ENCODE data around the gene DEF6.
A peak's percentile ranks its signal among the peaks of the same experiment; 100 is the strongest.
"Not testable (repeated sequence)": the region's sequence is repeated elsewhere in the genome, so short reads cannot be mapped to it uniquely, and the experiment has no call there.

DEF6 gene

GRCh38 chr6:35295036-35295435, 2.6 kb upstream of the DEF6 start:
- H3K4me3 Mint-ChIP-seq: no peak overlapping the region
- H3K4me1 Mint-ChIP-seq (ENCODE audit: low read depth): peaks cover 21% of the 10 kb centered on the region
- peaks cover 4% of the 10 kb centered on the region for H3K36me3 Mint-ChIP-seq
- no peaks in the 10 kb centered on the region for H3K9me3 Mint-ChIP-seq (ENCODE audit: low read depth)
- H3K27me3 Mint-ChIP-seq: no peaks in the 10 kb centered on the region
- no peak overlapping the region for H3K27ac Mint-ChIP-seq

- peaks cover 4% of the 10 kb centered on the region for H3K36me3 Mint-ChIP-seq
- H3K4me3 Mint-ChIP-seq: no peak overlapping the region
- peaks cover 27% of the 10 kb centered on the region for H3K4me1 Mint-ChIP-seq (ENCODE audit: low read depth)
- no peak overlapping the region for H3K27ac Mint-ChIP-seq
- H3K27me3 Mint-ChIP-seq: no peaks in the 10 kb centered on the region
- no peaks in the 10 kb centered on the region for H3K9me3 Mint-ChIP-seq (ENCODE audit: low read depth)
Observed at GRCh38 chr6:35295521-35296315, 1.9 kb upstream of the DEF6 start.

- Mint-ChIP-seq H3K4me1 (ENCODE audit: low read depth) (peaks cover 38% of the 10 kb centered on the region), H3K9me3 (ENCODE audit: low read depth) (no peaks in the 10 kb centered on the region), H3K27ac (peak overlapping the region; percentile 73), H3K36me3 (peaks cover 4% of the 10 kb centered on the region), H3K4me3 (peak overlapping the region; percentile 88), H3K27me3 (no peaks in the 10 kb centered on the region)
Observed at GRCh38 chr6:35296931-35297600, 552 bp upstream of the DEF6 start.

- no peaks in the 10 kb centered on the region for H3K27me3 Mint-ChIP-seq
- H3K4me3 Mint-ChIP-seq: peak overlapping the region; percentile 88
- H3K9me3 Mint-ChIP-seq (ENCODE audit: low read depth): no peaks in the 10 kb centered on the region
- peaks cover 7% of the 10 kb centered on the region for H3K36me3 Mint-ChIP-seq
- H3K4me1 Mint-ChIP-seq (ENCODE audit: low read depth): peaks cover 54% of the 10 kb centered on the region
- peak overlapping the region; percentile 90 for H3K27ac Mint-ChIP-seq
Observed at GRCh38 chr6:35298625-35299140, 1.1 kb downstream of the DEF6 start.

GRCh38 chr6:35299674-35300073, 2.1 kb downstream of the DEF6 start:
- H3K4me1 Mint-ChIP-seq (ENCODE audit: low read depth): peaks cover 58% of the 10 kb centered on the region
- H3K36me3 Mint-ChIP-seq: peaks cover 2% of the 10 kb centered on the region
- peak overlapping the region; percentile 90 for H3K27ac Mint-ChIP-seq
- no peaks in the 10 kb centered on the region for H3K9me3 Mint-ChIP-seq (ENCODE audit: low read depth)
- peak overlapping the region; percentile 88 for H3K4me3 Mint-ChIP-seq
- no peaks in the 10 kb centered on the region for H3K27me3 Mint-ChIP-seq

- peak overlapping the region; percentile 90 for H3K27ac Mint-ChIP-seq
- no peaks in the 10 kb centered on the region for H3K9me3 Mint-ChIP-seq (ENCODE audit: low read depth)
- H3K4me1 Mint-ChIP-seq (ENCODE audit: low read depth): peaks cover 61% of the 10 kb centered on the region
- H3K4me3 Mint-ChIP-seq: peak overlapping the region; percentile 88
- peaks cover 2% of the 10 kb centered on the region for H3K36me3 Mint-ChIP-seq
- H3K27me3 Mint-ChIP-seq: no peaks in the 10 kb centered on the region
Observed at GRCh38 chr6:35300848-35301247, 3.2 kb downstream of the DEF6 start.

GRCh38 chr6:35302604-35303241, 5.1 kb downstream of the DEF6 start:
- Mint-ChIP-seq H3K4me1 (ENCODE audit: low read depth) (peaks cover 72% of the 10 kb centered on the region), H3K9me3 (ENCODE audit: low read depth) (no peaks in the 10 kb centered on the region), H3K27me3 (no peaks in the 10 kb centered on the region), H3K4me3 (peak overlapping the region; percentile 89), H3K27ac (peak overlapping the region; percentile 95), H3K36me3 (peaks cover 4% of the 10 kb centered on the region)

GRCh38 chr6:35304299-35304698, 6.7 kb downstream of the DEF6 start:
- Mint-ChIP-seq H3K27ac (peak overlapping the region; percentile 95), H3K27me3 (no peaks in the 10 kb centered on the region), H3K9me3 (ENCODE audit: low read depth) (no peaks in the 10 kb centered on the region), H3K36me3 (peaks cover 7% of the 10 kb centered on the region), H3K4me1 (ENCODE audit: low read depth) (peaks cover 77% of the 10 kb centered on the region), H3K4me3 (peak overlapping the region; percentile 89)

GRCh38 chr6:35305117-35305516, 7.5 kb downstream of the DEF6 start:
- Mint-ChIP-seq H3K9me3 (ENCODE audit: low read depth) (no peaks in the 10 kb centered on the region), H3K4me3 (no peak overlapping the region), H3K36me3 (peaks cover 10% of the 10 kb centered on the region), H3K27ac (peak overlapping the region; percentile 66), H3K4me1 (ENCODE audit: low read depth) (peaks cover 77% of the 10 kb centered on the region), H3K27me3 (no peaks in the 10 kb centered on the region)

GRCh38 chr6:35307138-35307537, 9.5 kb downstream of the DEF6 start:
- not testable (repeated sequence) for H3K27me3 Mint-ChIP-seq; H3K9me3 Mint-ChIP-seq (ENCODE audit: low read depth)
- Mint-ChIP-seq H3K4me3 (peak overlapping the region; percentile 10), H3K36me3 (peaks cover 10% of the 10 kb centered on the region), H3K4me1 (ENCODE audit: low read depth) (peaks cover 79% of the 10 kb centered on the region), H3K27ac (peak overlapping the region; percentile 88)

GRCh38 chr6:35308543-35308942, 10.9 kb downstream of the DEF6 start:
- Mint-ChIP-seq H3K27ac (peak overlapping the region; percentile 96), H3K4me3 (peak overlapping the region; percentile 46), H3K4me1 (ENCODE audit: low read depth) (peaks cover 77% of the 10 kb centered on the region)
- not testable (repeated sequence) for H3K27me3 Mint-ChIP-seq; H3K9me3 Mint-ChIP-seq (ENCODE audit: low read depth); H3K36me3 Mint-ChIP-seq

- H3K36me3 Mint-ChIP-seq: peaks cover 14% of the 10 kb centered on the region
- peaks cover 79% of the 10 kb centered on the region for H3K4me1 Mint-ChIP-seq (ENCODE audit: low read depth)
- H3K9me3 Mint-ChIP-seq (ENCODE audit: low read depth): no peaks in the 10 kb centered on the region
- H3K27me3 Mint-ChIP-seq: no peaks in the 10 kb centered on the region
- H3K27ac Mint-ChIP-seq: peak overlapping the region; percentile 96
- peak overlapping the region; percentile 70 for H3K4me3 Mint-ChIP-seq
Observed at GRCh38 chr6:35309611-35310264, 12.1 kb downstream of the DEF6 start.

GRCh38 chr6:35310265-35310831, 12.7 kb downstream of the DEF6 start:
- Mint-ChIP-seq H3K36me3 (peaks cover 17% of the 10 kb centered on the region), H3K9me3 (ENCODE audit: low read depth) (no peaks in the 10 kb centered on the region), H3K27ac (peak overlapping the region; percentile 96), H3K4me3 (peak overlapping the region; percentile 70), H3K4me1 (ENCODE audit: low read depth) (peaks cover 85% of the 10 kb centered on the region), H3K27me3 (no peaks in the 10 kb centered on the region)

- peaks cover 17% of the 10 kb centered on the region for H3K36me3 Mint-ChIP-seq
Observed at GRCh38 chr6:35311390-35312075, 13.9 kb downstream of the DEF6 start.

More at GRCh38 chr6:35311390-35312075, 13.9 kb downstream of the DEF6 start:
- peak overlapping the region; percentile 96 for H3K27ac Mint-ChIP-seq
- H3K4me3 Mint-ChIP-seq: peak overlapping the region; percentile 76
- H3K9me3 Mint-ChIP-seq (ENCODE audit: low read depth): no peaks in the 10 kb centered on the region
- H3K4me1 Mint-ChIP-seq (ENCODE audit: low read depth): peaks cover 89% of the 10 kb centered on the region
- H3K27me3 Mint-ChIP-seq: no peaks in the 10 kb centered on the region
